Mesothelial cell of epicardium (in vitro differentiated cells): ENCODE measurements around the gene EGFL8. TPM values are rescaled to one million over a fixed set of nuclear protein-coding genes. Genes with fewer than 3 reads are reported as not detected.
"Not testable (repeated sequence)": the region's sequence is repeated elsewhere in the genome, so short reads cannot be mapped to it uniquely, and the experiment has no call there.

ENCODE experiments used
- DNase-seq, 2 experiments: peaks; one replicate each; pipeline ENCODE4 v3.0.0; 2021; ENCODE audit warnings: low spot score in 2 of 2; ENCODE audit not compliant: unreplicated experiment in 2 of 2
- H3K27ac Mint-ChIP-seq: 2 replicates; pipeline ENCODE4 v1.8.0; 2021; ENCODE audit warnings: mixed read lengths
- H3K27me3 Mint-ChIP-seq: 2 replicates; pipeline ENCODE4 v1.8.0; 2021; ENCODE audit warnings: low read depth, mixed read lengths
- H3K36me3 Mint-ChIP-seq: 2 replicates; pipeline ENCODE4 v1.8.0; 2021; ENCODE audit warnings: mixed read lengths
- H3K4me1 Mint-ChIP-seq: 2 replicates; pipeline ENCODE4 v1.8.0; 2021; ENCODE audit warnings: mixed read lengths
- H3K4me3 Mint-ChIP-seq: 2 replicates; pipeline ENCODE4 v1.8.0; 2021; ENCODE audit warnings: mild to moderate bottlenecking, moderate library complexity, mixed read lengths
- H3K9me3 Mint-ChIP-seq: 2 replicates; pipeline ENCODE4 v1.8.0; 2021; ENCODE audit warnings: mixed read lengths
- total RNA-seq: library from RNA; stranded (reverse); gene quantifications from 3 replicates; pipeline ENCODE4 v1.2.1, GENCODE V29; 2021
- TF ChIP-seq, protein P1 (sequence below): fragments of 200-600 bp; sonication (generic); IDR thresholded peaks from one replicate; pipeline ENCODE4 v1.5.0; 2021; ENCODE audit warnings: antibody characterized with exemption; ENCODE audit not compliant: unreplicated experiment

The EGFL8 gene
- total RNA-seq, 1 donor from 2014 or later, result 48.3 TPM

DNA sequence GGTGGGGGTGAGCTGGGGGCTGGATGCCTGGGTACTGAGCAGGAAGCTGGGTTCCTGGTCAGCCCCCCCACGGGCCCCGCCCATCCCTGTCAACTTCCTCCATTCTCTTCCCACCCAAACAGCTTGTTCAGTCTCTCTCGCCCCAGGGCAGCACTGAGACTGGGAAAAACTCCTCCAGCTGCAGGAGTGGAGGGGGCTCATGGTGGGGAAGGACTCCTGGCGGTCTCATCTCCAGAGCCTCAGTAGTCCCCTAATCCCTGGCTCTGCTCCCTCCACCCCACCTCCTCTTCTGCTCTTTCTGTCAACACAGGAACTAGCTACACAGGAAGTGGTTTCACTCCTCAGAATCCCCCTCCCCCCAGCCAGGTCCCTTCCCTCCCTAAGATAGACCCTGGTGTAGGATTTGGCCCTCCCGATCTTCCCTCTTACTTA, 28.2 kb downstream of the EGFL8 start, which contains the start of gene GPSM3:
Gene GPSM3 (minus strand): TSS at position 36 of the 432 bp plus-strand sequence. CDS start 130 bp downstream, outside the sequence.
- peaks cover 68% of the 10 kb centered on the region for H3K4me1 Mint-ChIP-seq
- peak within 1 kb of the TSS; percentile 94 for H3K27ac Mint-ChIP-seq
- TF ChIP-seq, protein P1, sequence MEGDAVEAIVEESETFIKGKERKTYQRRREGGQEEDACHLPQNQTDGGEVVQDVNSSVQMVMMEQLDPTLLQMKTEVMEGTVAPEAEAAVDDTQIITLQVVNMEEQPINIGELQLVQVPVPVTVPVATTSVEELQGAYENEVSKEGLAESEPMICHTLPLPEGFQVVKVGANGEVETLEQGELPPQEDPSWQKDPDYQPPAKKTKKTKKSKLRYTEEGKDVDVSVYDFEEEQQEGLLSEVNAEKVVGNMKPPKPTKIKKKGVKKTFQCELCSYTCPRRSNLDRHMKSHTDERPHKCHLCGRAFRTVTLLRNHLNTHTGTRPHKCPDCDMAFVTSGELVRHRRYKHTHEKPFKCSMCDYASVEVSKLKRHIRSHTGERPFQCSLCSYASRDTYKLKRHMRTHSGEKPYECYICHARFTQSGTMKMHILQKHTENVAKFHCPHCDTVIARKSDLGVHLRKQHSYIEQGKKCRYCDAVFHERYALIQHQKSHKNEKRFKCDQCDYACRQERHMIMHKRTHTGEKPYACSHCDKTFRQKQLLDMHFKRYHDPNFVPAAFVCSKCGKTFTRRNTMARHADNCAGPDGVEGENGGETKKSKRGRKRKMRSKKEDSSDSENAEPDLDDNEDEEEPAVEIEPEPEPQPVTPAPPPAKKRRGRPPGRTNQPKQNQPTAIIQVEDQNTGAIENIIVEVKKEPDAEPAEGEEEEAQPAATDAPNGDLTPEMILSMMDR, result no peak
- no peaks in the 10 kb centered on the region for H3K27me3 Mint-ChIP-seq
- peaks cover 2% of the 10 kb centered on the region for H3K36me3 Mint-ChIP-seq
- peak within 1 kb of the TSS; percentile 51 for H3K4me3 Mint-ChIP-seq
- no peak for DNase-seq
- H3K9me3 Mint-ChIP-seq, result no peaks in the 10 kb centered on the region

DNA sequence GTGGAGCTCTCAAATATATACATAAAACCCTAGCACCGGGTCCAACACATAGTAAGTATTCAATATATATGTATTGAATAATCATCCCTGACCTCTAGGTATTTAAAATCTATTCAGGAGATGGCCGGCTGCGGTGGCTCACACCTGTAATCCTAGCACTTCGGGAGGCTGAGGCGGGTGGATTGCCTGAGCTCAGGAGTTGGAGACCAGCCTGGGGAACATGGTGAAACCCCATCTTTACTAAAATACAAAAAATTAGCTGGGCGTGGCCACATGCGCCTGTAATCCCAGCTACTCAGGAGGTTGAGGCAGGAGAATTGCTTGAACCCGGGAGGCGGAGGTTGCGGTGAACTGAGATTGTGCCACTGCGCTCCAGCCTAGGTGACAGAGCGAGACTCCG, 28.7 kb downstream of the EGFL8 start:
- not testable (repeated sequence) for H3K36me3 Mint-ChIP-seq, H3K9me3 Mint-ChIP-seq, H3K27me3 Mint-ChIP-seq, DNase-seq
- peaks cover 65% of the 10 kb centered on the region for H3K4me1 Mint-ChIP-seq
- peak overlapping the region; percentile 51 for H3K4me3 Mint-ChIP-seq
- H3K27ac Mint-ChIP-seq, result peak overlapping the region; percentile 94

DNA sequence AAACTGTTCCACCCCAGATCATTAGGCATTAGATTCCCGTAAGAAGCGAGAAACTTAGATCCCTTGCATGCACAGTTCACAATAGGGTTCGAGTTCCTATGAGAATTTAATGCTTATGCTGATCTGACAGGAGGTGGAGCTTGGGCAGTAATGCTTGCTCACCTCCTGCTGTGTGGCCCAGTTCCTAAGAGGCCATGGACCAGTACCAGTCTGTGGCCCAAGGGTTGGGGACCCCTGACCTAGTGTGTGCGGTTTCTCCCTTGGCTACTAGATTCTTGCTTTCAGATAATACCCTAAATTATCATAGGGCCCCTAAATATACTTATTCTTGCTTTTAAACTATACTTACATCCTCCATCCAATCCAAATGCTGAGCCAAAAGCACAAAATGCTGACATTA, 30.0 kb downstream of the EGFL8 start:
- H3K27me3 Mint-ChIP-seq, result no peaks in the 10 kb centered on the region
- peak overlapping the region; percentile 94 for H3K4me3 Mint-ChIP-seq
- H3K9me3 Mint-ChIP-seq, result no peaks in the 10 kb centered on the region
- TF ChIP-seq, protein P1, result no peak
- H3K27ac Mint-ChIP-seq, result peak overlapping the region; percentile 99
- no peak for DNase-seq
- no peaks in the 10 kb centered on the region for H3K36me3 Mint-ChIP-seq
- H3K4me1 Mint-ChIP-seq, result peaks cover 53% of the 10 kb centered on the region

DNA sequence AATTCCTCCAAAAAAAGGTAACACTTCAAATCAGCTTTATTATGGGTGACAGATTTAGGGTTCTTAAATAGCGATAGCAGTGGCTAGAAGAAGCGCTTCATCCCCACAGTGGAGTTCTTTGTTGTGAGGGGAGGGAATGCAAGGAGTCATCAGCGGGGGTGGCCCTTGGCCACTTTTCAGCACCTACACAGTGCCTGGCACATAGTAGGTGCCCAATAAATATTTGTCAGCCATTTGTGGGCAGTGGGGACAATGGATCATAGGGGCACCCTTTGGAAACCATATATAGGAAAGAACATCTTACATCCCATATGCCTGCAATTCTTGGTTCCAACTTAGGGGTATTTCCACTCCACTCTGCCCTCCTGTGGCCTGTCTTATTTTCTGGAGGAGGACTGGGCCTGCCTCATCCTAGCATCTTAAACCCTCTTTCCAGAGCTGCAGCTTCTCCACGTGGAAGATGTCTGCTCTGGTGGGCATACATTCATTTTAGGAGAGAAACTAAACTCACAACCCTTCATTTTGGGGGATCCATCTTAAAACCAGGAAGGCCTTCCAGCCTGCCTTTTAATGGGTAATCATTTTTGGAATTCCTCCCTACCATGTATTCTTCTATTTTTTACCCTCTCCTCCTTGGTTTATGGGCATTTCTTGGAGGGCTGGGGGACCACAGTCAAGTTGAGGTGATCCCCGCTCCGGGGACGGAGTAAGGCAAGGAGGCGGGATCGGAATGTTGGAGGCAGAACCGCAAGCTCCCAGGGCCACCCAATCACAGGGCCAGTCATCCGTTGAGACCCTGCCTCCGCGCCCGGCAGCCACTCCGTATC, 30.6 kb downstream of the EGFL8 start:
- Mint-ChIP-seq H3K36me3 (no peaks in the 10 kb centered on the region), H3K4me3 (peak overlapping the region; percentile 94), H3K27me3 (no peaks in the 10 kb centered on the region), H3K4me1 (peaks cover 53% of the 10 kb centered on the region), H3K27ac (peak overlapping the region; percentile 99), H3K9me3 (no peaks in the 10 kb centered on the region)
- TF ChIP-seq, protein P1, result no peak
- DNase-seq, result no peak

DNA sequence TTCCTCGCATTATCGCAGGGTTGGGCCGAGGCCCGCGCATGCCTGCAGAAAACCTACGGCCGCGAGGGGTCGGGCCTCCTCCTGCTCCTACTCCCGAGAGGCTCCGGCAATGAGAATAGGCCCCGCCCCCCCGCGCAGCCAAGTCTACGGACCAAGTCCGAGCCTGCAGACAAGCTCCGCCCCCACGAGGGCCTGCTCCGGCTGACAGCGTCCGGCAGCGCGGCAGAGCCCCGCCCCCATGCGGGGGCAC, 31.2 kb downstream of the EGFL8 start:
- Mint-ChIP-seq H3K4me1 (peaks cover 50% of the 10 kb centered on the region), H3K27me3 (no peaks in the 10 kb centered on the region), H3K36me3 (no peaks in the 10 kb centered on the region), H3K27ac (peak overlapping the region; percentile 100), H3K4me3 (peak overlapping the region; percentile 94), H3K9me3 (no peaks in the 10 kb centered on the region)
- TF ChIP-seq, protein P1, result peak; percentile 66
- peak; percentile 100 for DNase-seq

DNA sequence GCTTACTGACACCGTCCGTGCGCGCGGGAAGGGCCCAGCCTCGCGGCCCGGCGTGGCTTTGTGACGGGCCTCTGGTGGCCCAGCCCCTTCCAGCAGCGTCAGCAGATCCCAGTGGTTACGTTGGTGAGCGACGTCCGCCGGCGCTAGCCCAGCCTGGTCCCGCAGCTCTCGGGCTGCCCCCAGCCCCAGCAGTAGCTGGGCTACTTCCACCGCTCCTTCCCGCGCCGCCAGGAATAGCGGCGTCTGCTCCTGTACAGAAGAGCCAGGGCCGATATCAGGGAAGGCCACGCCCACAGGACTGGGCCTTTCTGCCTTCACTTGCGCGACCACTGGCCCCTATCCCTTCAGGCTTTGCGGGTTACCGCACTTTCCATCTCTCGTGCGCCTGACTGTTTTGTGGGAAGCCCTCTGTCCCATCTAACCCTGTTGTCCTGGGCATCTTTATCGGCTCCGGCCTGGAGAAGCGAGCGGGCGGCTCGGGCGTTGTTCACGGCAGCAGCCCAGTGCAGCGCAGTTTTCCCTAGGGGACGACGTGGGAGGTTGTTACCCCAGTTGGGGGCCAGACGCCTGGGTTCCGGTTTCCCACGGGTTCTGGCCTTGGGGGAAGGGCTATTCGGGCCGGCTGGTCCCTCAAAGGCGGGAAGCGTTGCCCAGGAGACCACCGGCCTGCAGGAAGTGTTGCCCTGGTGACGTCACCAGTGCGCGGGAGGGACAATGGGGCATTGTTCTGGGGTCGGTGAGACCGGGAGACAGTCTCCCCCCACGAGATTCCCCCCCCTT, 31.7 kb downstream of the EGFL8 start:
- Mint-ChIP-seq H3K9me3 (no peaks in the 10 kb centered on the region), H3K27ac (peak overlapping the region; percentile 100), H3K27me3 (no peaks in the 10 kb centered on the region), H3K4me1 (peaks cover 46% of the 10 kb centered on the region), H3K4me3 (peak overlapping the region; percentile 94), H3K36me3 (no peaks in the 10 kb centered on the region)
- peak; percentile 64 to 76 for DNase-seq
- TF ChIP-seq, protein P1, result peak; percentile 24
